ENCODE data around the gene EXOC6.
"Not testable (repeated sequence)": the region's sequence is repeated elsewhere in the genome, so short reads cannot be mapped to it uniquely, and the experiment has no call there.

EXOC6 gene

GRCh38 chr10:93083743-93084539 lies 235.6 kb downstream of the EXOC6 start:
- FAIRE-seq, result no peak

- no peak for FAIRE-seq
Measured at GRCh38 chr10:93085272-93085859, 237.0 kb downstream of the EXOC6 start.

GRCh38 chr10:93086289-93086688 lies 238.0 kb downstream of the EXOC6 start:
- no peak for FAIRE-seq

- no peak for FAIRE-seq
Measured at GRCh38 chr10:93087846-93088245, 239.5 kb downstream of the EXOC6 start.

GRCh38 chr10:93088466-93088865 lies 240.1 kb downstream of the EXOC6 start:
- no peak for FAIRE-seq

GRCh38 chr10:93090619-93091018 lies 242.3 kb downstream of the EXOC6 start:
- no peak for FAIRE-seq

GRCh38 chr10:93091960-93092359 lies 243.6 kb downstream of the EXOC6 start:
- FAIRE-seq, result no peak

GRCh38 chr10:93095225-93095624 lies 246.9 kb downstream of the EXOC6 start:
- no peak for FAIRE-seq

- no peak for FAIRE-seq
Measured at GRCh38 chr10:93096901-93097300, 248.6 kb downstream of the EXOC6 start.

GRCh38 chr10:93097386-93097785 lies 249.1 kb downstream of the EXOC6 start:
- FAIRE-seq, result no peak

GRCh38 chr10:93098816-93099215 lies 250.5 kb downstream of the EXOC6 start:
- no peak for FAIRE-seq

- no peak for FAIRE-seq
Measured at GRCh38 chr10:93099670-93100069, 251.3 kb downstream of the EXOC6 start.

- not testable (repeated sequence) for FAIRE-seq
Measured at GRCh38 chr10:93101148-93101547, 252.8 kb downstream of the EXOC6 start.

- no peak for FAIRE-seq
Measured at GRCh38 chr10:93103953-93104352, 255.6 kb downstream of the EXOC6 start.

GRCh38 chr10:93106631-93107072 lies 258.3 kb downstream of the EXOC6 start:
- no peak for FAIRE-seq
